ENCODE measurements around the gene AGPAT4.
A peak's percentile ranks its signal among the peaks of the same experiment; 100 is the strongest.

Gene AGPAT4

DNA sequence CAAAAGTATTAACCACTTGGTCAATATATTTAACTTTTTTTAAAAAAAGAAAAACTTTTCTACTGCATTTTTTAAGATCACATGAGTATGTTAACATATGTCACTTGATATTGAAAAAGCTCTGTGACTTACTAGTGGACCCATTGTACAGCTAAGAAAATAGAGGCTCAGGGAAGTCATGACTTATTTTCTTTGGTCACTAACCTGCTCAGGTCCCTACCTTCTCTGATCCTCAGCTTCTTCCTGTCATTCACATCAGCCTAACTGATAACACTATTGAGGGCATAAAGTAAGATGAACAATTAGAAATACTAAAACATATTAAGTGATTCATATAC, 19.8 kb downstream of the AGPAT4 start:
- no peak for DNase-seq

DNA sequence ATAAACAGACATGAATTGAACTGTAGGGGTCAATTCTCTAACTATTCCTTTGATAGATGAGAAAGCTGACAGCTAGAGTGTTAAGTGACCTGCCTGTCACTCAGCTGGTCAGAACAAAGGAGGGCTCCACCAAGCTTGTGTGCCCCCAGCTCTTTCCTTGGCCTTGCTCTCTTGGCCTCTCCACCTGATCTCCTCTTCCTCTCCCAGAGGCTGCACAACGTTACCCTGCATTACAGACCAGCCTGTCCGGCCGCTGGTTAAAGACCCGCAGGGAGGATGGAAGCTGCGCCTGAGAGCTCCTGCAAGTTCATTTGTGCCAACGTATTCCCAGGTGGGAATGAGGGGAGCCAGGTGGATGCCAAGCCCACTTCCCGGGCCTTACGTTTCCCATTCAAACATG, 22.5 kb downstream of the AGPAT4 start:
- DNase-seq = no peak

DNA sequence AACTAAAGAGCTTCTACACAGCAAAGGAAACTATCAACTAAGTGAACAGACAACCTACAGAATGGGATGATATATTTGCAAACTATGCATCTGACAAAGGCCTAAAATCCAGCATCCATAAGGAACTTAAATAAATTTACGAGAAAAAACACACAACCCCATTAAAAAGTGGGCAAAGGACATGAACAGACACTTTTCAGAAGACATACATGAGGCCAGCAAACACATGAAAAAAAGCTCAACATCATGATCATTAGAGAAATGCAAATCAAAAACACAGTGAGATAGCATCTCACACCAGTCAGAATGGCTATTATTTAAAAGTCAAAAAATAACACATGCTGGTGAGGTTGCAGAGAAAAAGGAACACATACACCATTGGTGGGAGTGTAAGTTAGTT, 24.5 kb downstream of the AGPAT4 start:
- DNase-seq = no peak

DNA sequence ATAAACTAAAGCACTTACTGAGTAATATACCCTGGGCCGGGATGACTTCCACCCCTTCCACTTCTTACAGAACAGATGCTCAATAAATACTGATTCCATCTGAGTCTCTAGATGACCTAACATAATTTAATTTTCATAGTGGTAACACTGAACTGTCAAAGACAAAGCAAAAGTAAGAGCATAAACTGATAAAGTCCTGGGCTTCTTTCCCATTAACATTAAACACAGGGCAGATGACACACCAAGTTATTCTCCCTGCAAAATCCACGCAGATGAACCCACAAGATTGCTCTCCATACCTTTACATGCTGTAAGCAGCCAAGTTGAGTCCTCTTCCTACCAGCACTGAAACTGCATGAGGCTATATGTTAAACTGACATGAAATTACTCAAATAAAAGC, 27.1 kb downstream of the AGPAT4 start:
- no peak for DNase-seq

DNA sequence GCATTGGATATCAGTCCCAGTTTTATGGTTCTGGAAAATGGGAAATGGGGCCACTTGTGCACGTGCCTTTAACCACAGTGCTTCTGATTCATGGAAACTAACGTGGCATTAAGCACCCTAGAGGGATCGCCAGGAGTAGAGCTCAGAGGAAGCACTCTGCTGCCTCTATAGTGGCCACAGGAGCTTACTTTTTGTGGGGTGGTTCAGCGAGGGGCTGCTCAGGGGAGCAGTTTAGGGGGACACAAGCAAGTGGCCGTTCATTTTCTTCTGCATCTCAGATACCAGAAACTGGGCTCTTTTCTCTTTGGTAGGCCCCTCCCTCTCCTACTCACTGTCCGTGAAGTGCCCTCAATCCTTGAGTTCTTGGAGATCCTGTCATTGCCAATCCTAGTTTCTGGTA, 28.5 kb downstream of the AGPAT4 start:
- DNase-seq = no peak

DNA sequence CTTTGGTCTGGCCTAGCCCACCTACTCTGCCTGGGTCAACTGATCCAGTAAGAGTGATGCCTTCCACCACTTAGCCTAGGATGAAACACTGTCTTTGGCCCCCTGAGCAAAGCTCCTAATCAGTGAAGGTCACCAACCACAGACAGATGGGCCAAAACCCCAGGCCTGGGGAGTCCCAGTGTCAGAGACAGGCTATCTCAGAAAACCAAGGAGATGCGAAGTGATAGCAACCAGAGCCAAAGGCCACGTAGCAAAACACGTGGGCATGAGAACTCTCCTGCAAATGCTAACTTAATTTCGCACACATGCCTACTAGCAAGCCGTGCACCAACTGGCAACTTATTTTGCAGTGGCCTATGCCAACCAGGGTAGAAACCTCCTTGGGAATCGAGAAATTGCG, 29.1 kb downstream of the AGPAT4 start:
- no peak for DNase-seq

DNA sequence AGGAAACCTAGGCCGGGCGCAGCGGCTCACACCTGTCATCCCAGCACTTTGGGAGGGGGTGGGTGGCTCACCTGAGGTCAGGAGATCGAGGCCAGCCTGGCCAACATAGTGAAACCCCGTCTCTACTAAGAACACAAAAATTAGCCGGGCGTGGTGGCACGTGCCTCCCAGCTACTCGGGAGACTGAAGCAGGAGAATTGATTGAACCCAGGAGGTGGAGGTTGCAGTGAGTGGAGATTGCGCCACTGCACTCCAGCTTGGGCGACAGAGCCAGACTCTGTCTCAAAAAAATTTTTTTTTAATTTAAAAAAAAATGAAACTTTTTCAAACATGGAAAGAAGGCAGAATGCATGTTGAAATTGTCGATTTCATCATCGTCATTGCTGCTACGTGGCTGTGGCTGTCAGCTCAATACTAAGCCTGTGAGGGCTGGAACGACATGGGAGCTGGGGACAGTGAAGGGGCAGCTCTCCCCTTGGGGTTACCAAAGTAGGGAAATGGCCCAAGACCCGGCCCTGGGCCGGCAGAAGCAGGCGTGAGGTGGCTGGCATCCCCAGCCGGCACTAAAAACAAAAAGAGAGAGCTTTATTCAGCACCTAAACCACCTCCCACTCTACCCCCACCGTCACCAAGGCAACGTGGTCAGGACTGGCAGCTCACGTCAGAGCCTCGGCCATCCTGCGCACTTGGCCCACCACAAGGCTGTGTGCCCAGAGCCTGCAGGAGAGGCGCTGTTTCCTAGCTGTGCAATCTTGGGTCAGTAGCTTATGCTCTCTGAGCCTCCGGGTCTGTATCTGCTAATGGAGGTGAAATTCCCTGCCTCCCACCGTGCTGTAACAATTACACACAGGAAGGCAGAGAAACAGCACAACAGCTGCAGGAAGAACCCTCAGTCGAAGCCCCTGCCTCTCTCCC, 30.8 kb downstream of the AGPAT4 start:
- DNase-seq = peak; percentile 81 to 83

DNA sequence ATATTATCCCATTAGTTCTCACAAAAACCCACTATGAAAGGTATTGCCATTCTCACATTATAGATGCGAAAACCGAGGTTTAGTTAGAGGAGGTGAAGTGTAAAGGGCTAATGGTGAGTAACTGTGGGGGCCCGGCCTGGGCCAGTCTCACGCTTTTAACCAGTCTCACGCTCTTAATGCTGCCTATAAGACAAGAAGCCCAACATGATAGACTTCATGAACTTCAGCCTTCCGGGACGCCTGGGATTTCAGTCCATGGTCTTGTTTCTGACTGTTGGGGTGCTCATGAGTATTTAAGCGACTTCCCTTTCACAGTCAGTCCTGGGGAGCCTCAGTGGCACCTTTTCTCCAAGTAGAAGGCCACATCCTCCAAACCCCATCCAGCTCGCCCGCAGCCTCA, 31.7 kb downstream of the AGPAT4 start:
- no peak for DNase-seq

DNA sequence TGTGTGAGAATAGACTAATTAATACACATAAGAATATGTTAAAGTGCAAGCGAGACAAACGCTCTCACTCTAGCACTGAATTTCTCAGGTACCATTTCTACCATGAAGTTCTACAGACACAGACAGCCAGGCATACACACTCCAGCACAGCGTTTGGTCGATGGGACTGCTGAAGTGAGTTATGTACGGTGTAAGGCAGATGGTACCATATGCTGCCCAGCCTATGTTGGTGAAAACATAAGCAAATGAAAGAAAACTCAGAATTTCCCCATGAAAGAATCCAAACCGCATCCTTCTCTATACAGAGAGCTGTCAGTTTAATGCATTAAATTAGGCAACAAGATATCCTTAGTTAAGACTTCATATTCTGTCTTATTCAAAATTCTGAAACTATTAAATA, 34.9 kb downstream of the AGPAT4 start:
- no peak for DNase-seq

DNA sequence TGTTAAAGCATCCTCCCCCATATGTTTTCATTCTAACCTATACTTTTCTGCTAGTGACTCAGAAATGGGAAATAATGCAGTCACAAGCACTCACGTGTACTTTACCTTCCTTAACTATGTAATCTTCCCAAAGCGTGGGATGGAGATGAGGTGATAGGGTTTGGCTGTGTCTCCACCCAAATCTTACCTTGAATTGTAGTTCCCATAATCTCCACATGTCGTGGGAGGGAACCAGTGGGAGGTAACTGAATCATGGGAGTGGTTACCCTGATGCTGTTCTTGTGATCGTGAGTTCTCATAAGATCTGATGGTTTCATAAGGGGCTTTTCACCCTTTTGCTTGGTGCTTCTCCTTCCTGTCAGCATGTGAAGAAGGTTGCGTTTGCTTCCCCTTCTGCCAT, 35.4 kb downstream of the AGPAT4 start:
- peak; percentile 49 to 66 for DNase-seq

DNA sequence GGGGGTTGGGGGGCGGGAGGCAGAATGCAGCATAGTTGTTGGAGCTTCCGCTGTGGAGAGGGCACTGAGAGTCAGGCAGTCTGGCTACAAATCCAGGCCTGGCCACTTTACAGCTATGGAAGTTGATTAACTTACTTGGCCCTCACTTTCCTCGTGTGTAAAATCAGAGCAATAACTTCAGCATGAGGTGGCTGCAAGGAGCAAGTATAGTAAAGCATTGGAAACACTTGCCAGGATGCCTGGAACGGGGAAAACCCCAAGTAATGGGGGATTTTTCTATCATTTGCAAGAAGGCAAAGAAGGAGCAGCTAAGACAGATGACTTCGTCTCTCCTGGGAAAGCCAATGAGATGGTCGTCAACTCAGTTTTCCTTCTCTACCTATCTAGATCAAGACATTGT, 35.8 kb downstream of the AGPAT4 start:
- DNase-seq = no peak

DNA sequence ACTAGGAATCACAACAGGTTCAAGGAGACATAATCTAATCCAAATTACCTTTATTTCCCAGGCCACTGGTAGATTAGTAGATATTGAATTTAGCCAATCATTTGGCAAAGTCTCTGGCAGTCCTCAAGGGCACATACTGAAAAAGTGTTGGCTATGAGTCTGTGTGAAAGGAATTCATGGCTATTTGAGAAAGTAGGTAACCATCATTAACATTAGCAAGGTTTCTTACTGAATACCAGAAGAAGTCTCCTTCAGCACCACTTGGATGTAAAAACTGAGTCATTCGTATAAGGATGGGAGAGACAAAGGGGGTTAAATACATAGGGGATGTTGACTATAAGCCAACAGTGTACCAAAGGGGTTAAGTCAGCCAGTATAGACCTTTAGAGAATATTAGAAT, 36.7 kb downstream of the AGPAT4 start:
- DNase-seq = no peak

DNA sequence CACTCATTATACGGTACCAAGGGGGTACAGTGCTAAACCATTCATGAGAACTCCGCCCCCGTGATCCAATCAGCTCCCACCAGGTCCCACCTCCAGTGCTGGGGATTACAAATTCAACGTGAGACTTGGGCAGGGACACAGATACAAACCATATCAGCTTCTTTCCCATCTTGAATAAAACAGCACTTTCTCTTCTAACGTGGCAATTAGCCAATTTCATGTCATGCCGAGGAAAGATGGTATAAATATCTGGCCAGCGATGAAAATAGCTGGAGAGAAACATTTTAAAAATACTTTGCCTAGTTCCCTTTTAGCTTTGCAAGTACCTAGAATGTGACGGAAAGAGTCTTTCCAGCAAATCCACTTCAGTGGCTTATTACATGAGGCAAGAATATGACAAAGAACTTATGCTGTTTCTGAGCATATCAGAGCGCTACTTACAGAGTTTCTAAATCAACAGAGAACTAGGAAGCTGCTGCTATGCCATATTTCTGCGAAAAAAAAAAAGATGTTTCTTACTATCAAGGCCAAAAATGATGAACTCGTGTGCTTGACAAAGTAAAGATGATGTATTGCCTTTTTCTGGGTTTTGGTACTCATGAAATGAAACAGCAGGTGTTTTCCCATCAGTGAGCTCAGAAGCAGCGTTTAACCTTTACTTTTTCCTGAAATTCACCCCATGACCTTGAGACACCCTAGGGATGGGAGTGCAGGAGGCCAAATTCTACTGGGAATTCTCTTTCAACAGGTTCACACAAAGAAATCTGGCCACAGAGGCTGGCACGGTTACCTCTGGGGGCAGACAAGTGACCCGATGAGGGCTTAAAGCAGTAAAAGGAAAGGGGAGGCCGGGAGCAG, 37.9 kb downstream of the AGPAT4 start:
- DNase-seq = peak; percentile 68 to 78

DNA sequence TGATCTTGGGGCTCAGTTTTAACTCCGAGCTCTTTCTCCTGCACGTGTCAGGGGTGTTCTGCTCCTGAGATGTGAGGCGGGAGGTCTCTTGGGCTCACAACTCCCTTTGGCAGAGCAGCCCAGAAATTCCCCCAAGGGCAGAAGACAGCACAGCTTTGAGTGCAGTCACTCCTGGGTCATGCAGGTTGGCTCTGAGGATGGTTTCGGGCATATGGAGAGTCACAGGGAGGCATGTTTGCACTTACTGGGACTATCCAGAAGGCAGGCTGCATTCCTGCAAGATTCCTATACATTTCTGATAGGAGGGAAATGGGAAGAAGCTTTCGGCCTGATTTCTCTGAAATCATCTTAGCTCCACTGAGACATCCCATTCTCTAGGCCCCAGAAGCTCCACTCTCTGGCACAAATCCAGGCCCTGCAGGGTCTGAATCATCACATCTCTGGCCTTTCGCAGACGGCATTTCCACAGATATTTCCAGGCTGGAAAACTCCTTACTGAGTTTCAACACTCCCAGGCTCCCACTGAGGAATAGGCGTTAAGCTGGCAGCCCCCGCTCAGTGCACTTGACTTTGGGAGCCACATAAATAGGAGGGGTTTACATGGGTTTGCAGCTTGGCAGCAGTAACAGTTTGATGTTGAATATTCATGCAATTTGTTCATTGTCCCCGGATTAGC, 39.7 kb downstream of the AGPAT4 start:
- DNase-seq = no peak

DNA sequence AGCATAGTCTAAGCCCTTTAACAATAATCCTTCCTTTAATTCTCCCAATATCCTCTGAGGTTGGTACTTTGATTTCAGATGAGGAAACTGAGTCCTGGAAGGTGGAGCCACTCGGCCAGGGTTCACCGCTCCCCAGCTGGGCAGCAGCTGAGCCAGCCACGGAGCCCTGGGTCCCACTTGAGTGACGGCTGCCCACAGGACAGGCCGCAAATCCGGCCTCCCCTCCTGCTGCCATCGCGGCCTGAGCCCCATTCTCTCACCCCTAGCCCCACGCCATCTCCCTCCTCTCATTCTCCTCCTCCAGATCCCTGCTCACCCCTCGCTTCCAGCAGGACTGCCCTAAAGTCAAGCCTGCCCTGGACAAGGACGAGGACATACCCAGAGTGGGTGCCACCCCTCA, 41.4 kb downstream of the AGPAT4 start:
- no peak for DNase-seq

DNA sequence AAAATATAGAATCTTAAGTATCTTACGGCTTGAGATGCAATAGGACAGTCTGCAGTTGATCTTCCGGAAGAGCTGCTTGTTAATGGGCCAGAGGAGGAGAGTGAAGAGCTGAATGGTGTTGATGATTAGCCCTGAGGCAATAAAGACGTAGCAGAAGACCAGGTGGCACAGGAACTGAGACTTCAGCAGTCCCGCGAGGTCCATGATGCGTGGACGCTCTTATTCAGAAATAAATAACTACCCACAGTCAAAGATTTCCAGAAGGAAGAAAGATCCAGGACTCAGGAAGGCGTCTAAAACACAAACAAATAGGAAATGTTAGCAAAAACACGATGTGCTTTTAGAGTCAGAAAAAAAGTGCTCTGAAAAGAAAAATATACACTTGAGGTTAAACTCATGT, 41.9 kb downstream of the AGPAT4 start:
- DNase-seq = no peak

DNA sequence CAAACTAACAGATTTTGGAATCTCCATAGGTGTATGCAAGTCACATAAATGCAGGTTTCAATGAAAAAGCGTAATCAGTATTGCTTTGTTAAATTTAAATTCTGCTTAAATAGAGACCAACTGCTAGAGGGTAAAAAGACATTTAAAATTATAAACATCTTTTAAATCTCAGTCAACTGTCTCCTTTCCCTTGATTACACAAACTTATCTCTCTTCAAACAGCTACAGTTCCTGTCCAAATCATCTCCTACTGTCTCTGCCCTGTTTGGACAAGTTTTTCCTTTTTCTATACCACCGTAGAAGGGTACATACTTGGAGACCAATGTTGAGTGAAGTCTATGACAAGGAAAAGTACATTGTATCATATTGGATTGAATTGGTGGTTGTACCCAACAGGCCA, 43.5 kb downstream of the AGPAT4 start:
- DNase-seq = no peak

DNA sequence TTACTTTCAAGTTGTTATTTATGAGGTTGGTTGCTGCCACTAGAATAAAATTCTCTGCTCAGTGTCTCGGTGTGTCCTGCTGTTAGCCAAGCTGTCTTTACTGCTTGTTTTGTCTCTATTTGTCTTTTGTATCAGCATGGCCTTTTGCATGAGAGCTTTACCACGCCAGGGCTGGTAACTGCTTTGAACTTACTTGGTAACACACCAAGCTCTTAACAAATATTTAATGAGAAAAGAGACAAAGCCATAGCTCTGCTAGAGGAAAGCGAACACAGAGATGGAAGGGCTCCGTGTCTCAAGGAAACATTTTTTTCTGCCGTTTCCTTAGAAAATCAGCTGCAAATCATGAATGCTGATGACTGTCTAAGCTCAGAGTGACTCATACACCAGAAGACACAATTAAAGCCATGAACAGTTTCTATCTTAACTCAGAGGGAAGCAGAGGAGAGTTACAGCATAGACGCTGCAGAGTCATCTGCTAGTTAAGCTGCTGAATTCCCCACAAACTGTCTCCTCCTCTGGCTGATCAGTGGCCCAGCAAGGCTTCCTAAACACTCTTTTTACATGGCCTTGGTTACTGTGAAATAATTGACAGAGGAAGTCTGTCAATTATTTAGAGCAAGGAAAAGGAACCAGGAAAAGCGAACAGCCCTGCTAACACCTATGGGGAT, 44.8 kb downstream of the AGPAT4 start:
- DNase-seq = peak; percentile 87 to 92

DNA sequence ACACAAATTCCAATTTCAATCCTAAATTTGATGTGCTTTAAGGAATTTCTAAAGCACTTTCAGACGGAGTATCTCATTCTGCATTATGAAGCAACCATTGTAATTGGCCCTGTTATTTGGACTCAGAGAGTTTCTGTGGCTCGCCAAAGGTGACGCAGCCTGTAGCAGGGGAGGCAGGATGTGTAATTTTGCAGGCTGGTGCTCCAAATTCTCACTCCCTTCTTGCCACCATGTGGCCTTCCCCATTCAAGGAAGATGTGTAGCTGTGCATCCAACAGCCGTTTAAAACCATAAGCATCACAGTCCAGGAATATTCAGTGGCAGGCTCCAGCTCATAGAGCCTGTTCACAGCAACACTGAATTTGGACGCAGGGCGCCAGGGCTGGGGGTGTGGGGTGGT, 45.8 kb downstream of the AGPAT4 start:
- no peak for DNase-seq

DNA sequence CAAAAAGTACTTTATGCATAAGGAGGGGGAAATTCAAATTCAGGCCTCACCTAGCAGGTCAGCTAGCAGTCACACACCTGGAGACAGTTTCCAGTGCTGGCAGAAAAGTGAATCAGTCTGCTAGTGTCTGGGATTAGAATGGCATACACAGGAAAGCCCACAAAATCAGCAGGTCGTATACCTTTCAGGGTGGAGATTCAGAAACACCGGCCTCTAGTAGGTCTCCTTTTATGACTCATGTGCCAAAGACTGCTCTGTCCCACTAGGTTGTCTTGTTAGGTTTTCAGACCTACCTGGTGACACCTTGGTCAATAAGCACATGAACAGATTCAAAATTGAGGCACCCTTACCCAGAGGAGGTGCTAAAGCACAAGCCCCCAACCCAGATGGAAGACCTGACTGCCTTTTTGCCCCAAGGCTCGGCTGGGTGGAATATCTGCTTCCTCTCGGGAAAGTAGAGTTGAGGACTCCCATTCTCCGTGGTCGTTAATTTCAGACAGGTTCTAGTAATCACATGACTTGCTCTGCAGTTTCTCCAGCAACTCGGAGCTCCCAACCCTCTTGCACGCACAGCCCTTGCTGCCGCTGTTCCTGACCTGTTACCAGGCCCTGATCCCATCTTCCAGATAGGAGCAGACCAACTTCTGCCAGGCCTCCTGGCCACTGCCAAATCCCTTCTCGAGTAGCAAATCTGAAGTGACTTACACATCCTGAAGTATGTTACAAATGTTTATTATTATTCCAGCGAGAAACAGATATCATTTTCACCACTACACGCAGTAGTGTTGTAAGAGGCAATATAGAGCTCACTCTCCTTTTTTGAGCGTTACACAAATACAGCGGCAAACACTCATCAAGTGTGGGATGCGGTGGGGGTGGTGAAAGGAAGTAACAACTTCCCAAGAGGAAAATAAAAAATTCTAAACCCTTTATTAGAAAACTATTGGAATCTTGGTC, 46.6 kb downstream of the AGPAT4 start:
- DNase-seq = peak; percentile 57 to 72

Data from inflammatory macrophage (primary cell).